SK-N-SH treated with all-trans-retinoic acid at 6 μM for 48 hours (cell line): ENCODE results near the gene ERCC6.

ENCODE experiments used
- ESRRG ChIP-seq: fragments of 250-450 bp; sonication (Bioruptor Pico); IDR thresholded peaks from 2 replicates; pipeline ENCODE4 v1.6.1; 2021; ENCODE audit warnings: mild to moderate bottlenecking
- ISL1 ChIP-seq: fragments of 250-450 bp; sonication (Bioruptor Pico); IDR thresholded peaks from 2 replicates; pipeline ENCODE4 v2.1.2; 2022; ENCODE audit warnings: mild to moderate bottlenecking, moderate library complexity
- OSR1 ChIP-seq: fragments of 250-450 bp; sonication (Bioruptor Pico); IDR thresholded peaks from 2 replicates; pipeline ENCODE4 v1.8.0; 2022; ENCODE audit warnings: moderate library complexity, mild to moderate bottlenecking, inconsistent platforms
- PPARA ChIP-seq: fragments of 250-450 bp; sonication (Bioruptor Pico); IDR thresholded peaks from 2 replicates; pipeline ENCODE4 v1.5.0; 2020; ENCODE audit warnings: mild to moderate bottlenecking, borderline replicate concordance
- SNAI2 ChIP-seq: fragments of 250-450 bp; sonication (Bioruptor Pico); IDR thresholded peaks from 2 replicates; pipeline ENCODE4 v1.5.0; 2020; ENCODE audit warnings: mild to moderate bottlenecking, moderate library complexity
- TOX ChIP-seq: fragments of 250-450 bp; sonication (Bioruptor Pico); IDR thresholded peaks from 2 replicates; pipeline ENCODE4 v1.8.0; 2021; ENCODE audit warnings: mild to moderate bottlenecking, moderate library complexity, borderline replicate concordance
- ZC3H10 ChIP-seq: fragments of 250-450 bp; sonication (Bioruptor Pico); IDR thresholded peaks from 2 replicates; pipeline ENCODE4 v1.5.1; 2021; ENCODE audit warnings: mild to moderate bottlenecking, moderate library complexity
- ZFP3 ChIP-seq: fragments of 250-450 bp; sonication (Bioruptor Pico); IDR thresholded peaks from 2 replicates; pipeline ENCODE4 v1.5.0; 2020; ENCODE audit warnings: mild to moderate bottlenecking, moderate library complexity
- ZFP30 ChIP-seq: fragments of 450-650 bp; formaldehyde crosslinking; IDR thresholded peaks from 2 replicates; pipeline ENCODE4 v1.5.0; 2022; ENCODE audit warnings: mild to moderate bottlenecking, moderate library complexity

- TF ChIP-seq TOX (CRISPR knock-in tag) (no peak), SNAI2 (CRISPR knock-in tag) (no peak), ZC3H10 (CRISPR knock-in tag) (no peak), PPARA (CRISPR knock-in tag) (no peak), ISL1 (no peak), ESRRG (no peak), ZFP30 (CRISPR knock-in tag) (no peak), ZFP3 (CRISPR knock-in tag) (no peak), OSR1 (CRISPR knock-in tag) (no peak)
Observed at GRCh38 chr10:49497358-49497757, 41.6 kb downstream of the ERCC6 start.
